HCT116 (cell line): ENCODE data around the gene PHC3. TPM values are rescaled to one million over a fixed set of nuclear protein-coding genes. Genes with fewer than 3 reads are reported as not detected.
A peak's percentile ranks its signal among the peaks of the same experiment; 100 is the strongest.

Experiments
- ATAC-seq: fragments of 200-7000 bp; cut with Tn5 transposase; 2 replicates; pipeline ENCODE4 v1.9.1; 2020; ENCODE audit warnings: mild to moderate bottlenecking, moderate library complexity
- BruUV-seq: library from RNA; stranded (reverse); fragments of 400-500 nt; replicated peaks from 2 replicates; lab custom pipeline; 2021; lab: Mats Ljungman, UMichigan
- CTCF ChIA-PET: fragments of 300-600 bp; sonication (Branson Sonifier 250); formaldehyde crosslinking; loops from one replicate; lab custom pipeline; 2021; ENCODE audit warnings: antibody characterized with exemption; lab: Charles Lee
- POLR2A ChIA-PET: fragments of 300-600, 350-600 bp; sonication (Branson Sonifier 250); formaldehyde crosslinking; loops from one replicate; lab custom pipeline; 2021; ENCODE audit warnings: antibody characterized with exemption; lab: Charles Lee
- RAD21 ChIA-PET, 2 experiments: fragments of 300-600 bp; sonication (Branson Sonifier 250); formaldehyde crosslinking; loops; one replicate each; lab custom pipeline; 2023; ENCODE audit warnings: low total read pairs in 2 of 2; ENCODE audit not compliant: uncharacterized antibody in 2 of 2, unreplicated experiment in 2 of 2, low non-redundant PET in 1 of 2; lab: Charles Lee
- DNase-seq: peaks from one replicate; pipeline ENCODE4 v3.0.0-alpha.2; 2010; ENCODE audit warnings: low read depth, low spot score
- H2AFZ ChIP-seq: fragments of 200-600 bp; shearing (Covaris generic), sonication (generic); 2 replicates; pipeline ENCODE4 v1.6.1; 2017; ENCODE audit warnings: low read depth, mixed run types, mixed read lengths, antibody characterized with exemption, low read length; ENCODE audit not compliant: poor library complexity, severe bottlenecking
- H3K27ac ChIP-seq: 2 replicates; pipeline ENCODE4 v1.5.1; 2012; ENCODE audit warnings: low read depth, low read length
- H3K27me3 ChIP-seq: fragments of 200-600 bp; sonication (generic); 2 replicates; pipeline ENCODE4 v1.6.1; 2016; ENCODE audit warnings: mixed run types, low read length, mixed read lengths; ENCODE audit not compliant: insufficient read depth
- H3K36me3 ChIP-seq, 2 experiments: fragments of 200-500 bp in 1 of 2; fragments of 200-600 bp in 1 of 2; sonication (Bioruptor generic) in 1 of 2; sonication (generic) in 1 of 2; 2 replicates each; pipeline versions ENCODE4 v1.5.1 to v1.6.1; 2014 to 2016; ENCODE audit warnings: low read length in 2 of 2, inconsistent platforms in 1 of 2, mixed read lengths in 1 of 2, mixed run types in 1 of 2; ENCODE audit not compliant: insufficient read depth in 2 of 2, control insufficient read depth in 1 of 2
- H3K4me1 ChIP-seq, 2 experiments: fragments of 200-600 bp in 1 of 2; sonication (generic) in 1 of 2; 2 replicates each; pipeline versions ENCODE4 v1.5.1 to v1.6.1; 2012 to 2017; ENCODE audit warnings: low read length in 2 of 2, inconsistent platforms in 1 of 2, mild to moderate bottlenecking in 1 of 2, mixed read lengths in 1 of 2, mixed run types in 1 of 2, moderate library complexity in 1 of 2; ENCODE audit not compliant: insufficient read depth in 2 of 2, control insufficient read depth in 1 of 2
- H3K4me2 ChIP-seq: fragments of 200-600 bp; sonication (generic); 2 replicates; pipeline ENCODE4 v1.6.1; 2017; ENCODE audit warnings: mixed run types, low read length, mixed read lengths
- H3K4me3 ChIP-seq, 2 experiments: fragments of 200-600 bp in 1 of 2; sonication (generic) in 1 of 2; replicated peaks in 1 of 2; 2 replicates each; pipeline ENCODE4 v1.5.1; 2011 to 2016; ENCODE audit warnings: low read length in 2 of 2, control low read depth in 1 of 2, low read depth in 1 of 2, mild to moderate bottlenecking in 1 of 2, mixed read lengths in 1 of 2, mixed run types in 1 of 2
- H3K79me2 ChIP-seq: fragments of 200-600 bp; sonication (generic); 2 replicates; pipeline ENCODE4 v1.6.1; 2017; ENCODE audit warnings: mild to moderate bottlenecking, mixed run types, low read length, moderate library complexity, mixed read lengths; ENCODE audit not compliant: insufficient read depth
- H3K9ac ChIP-seq: fragments of 200-600 bp; sonication (generic); 2 replicates; pipeline ENCODE4 v1.6.1; 2016; ENCODE audit warnings: low read length, mixed read lengths
- H3K9me2 ChIP-seq: fragments of 200-600 bp; sonication (generic), shearing (Covaris generic); 2 replicates; pipeline ENCODE4 v1.6.1; 2017; ENCODE audit warnings: mixed run types, mild to moderate bottlenecking, moderate library complexity; ENCODE audit not compliant: insufficient read depth
- H3K9me3 ChIP-seq, 2 experiments: fragments of 200-500 bp in 1 of 2; fragments of 200-600 bp in 1 of 2; sonication (Bioruptor generic) in 1 of 2; sonication (generic) in 1 of 2; 2 replicates each; pipeline ENCODE4 v1.6.1; 2014 to 2017; ENCODE audit warnings: low read length in 2 of 2, mixed read lengths in 2 of 2, inconsistent platforms in 1 of 2, low read depth in 1 of 2, mild to moderate bottlenecking in 1 of 2, mixed run types in 1 of 2, moderate library complexity in 1 of 2; ENCODE audit not compliant: control insufficient read depth in 1 of 2, insufficient read depth in 1 of 2
- H4K20me1 ChIP-seq: fragments of 200-600 bp; sonication (generic), shearing (Covaris generic); 2 replicates; pipeline ENCODE4 v1.6.1; 2017; ENCODE audit warnings: mixed run types, mild to moderate bottlenecking, moderate library complexity; ENCODE audit not compliant: insufficient read depth
- EGR1 ChIP-seq: IDR thresholded peaks from 2 replicates; pipeline ENCODE4 v1.6.1; 2012; ENCODE audit warnings: low read depth
- FOSL1 ChIP-seq: IDR thresholded peaks from 2 replicates; pipeline ENCODE4 v1.6.1; 2012; ENCODE audit warnings: low read depth
- RAD21 ChIP-seq: IDR thresholded peaks from 2 replicates; pipeline ENCODE4 v1.6.1; 2012; ENCODE audit warnings: low read depth, mild to moderate bottlenecking
- SRF ChIP-seq: IDR thresholded peaks from 2 replicates; pipeline ENCODE4 v1.6.1; 2012; ENCODE audit warnings: low read depth
- ZBTB33 ChIP-seq: IDR thresholded peaks from 2 replicates; pipeline ENCODE4 v1.6.1; 2011; ENCODE audit warnings: mild to moderate bottlenecking, low read length, moderate library complexity; ENCODE audit not compliant: insufficient replicate concordance; ENCODE audit errors: extremely low read depth
- ZFX ChIP-seq: fragments of 450-650 bp; IDR thresholded peaks from 2 replicates; pipeline ENCODE4 v1.6.1; 2017
- intact Hi-C: fragments of 100-400 bp; cut with micrococcal nuclease; formaldehyde crosslinking; loops from 2 replicates; pipeline ENCODE4 v1.10.0; 2022
- total RNA-seq: library from RNA; stranded (reverse); gene quantifications from one replicate; pipeline ENCODE4 v1.2.1, GENCODE V29; 2021; ENCODE audit not compliant: unreplicated experiment
- TF ChIP-seq, protein P1 (sequence below), 3 experiments: fragments of 200-600 bp in 1 of 3; sonication (generic) in 1 of 3; IDR thresholded peaks in 2 of 3; conservative IDR thresholded peaks in 1 of 3; 2 replicates each; pipeline ENCODE4 v1.5.1; 2012 to 2017; ENCODE audit warnings: low read depth in 2 of 3, low read length in 2 of 3, antibody characterized with exemption in 1 of 3, borderline replicate concordance in 1 of 3, control low read depth in 1 of 3, mild to moderate bottlenecking in 1 of 3, mixed read lengths in 1 of 3, mixed run types in 1 of 3, moderate library complexity in 1 of 3; ENCODE audit not compliant: insufficient read depth in 1 of 3

Gene PHC3
- total RNA-seq, 1 experiment from 2014 or later: 40.1 TPM

- DNase-seq: no peak
- no peaks in the 10 kb centered on the region for H3K36me3 ChIP-seq
- POLR2A ChIA-PET: no interaction called here
Measured at GRCh38 chr3:170054204-170054603, 127.3 kb downstream of the PHC3 start.

DNA sequence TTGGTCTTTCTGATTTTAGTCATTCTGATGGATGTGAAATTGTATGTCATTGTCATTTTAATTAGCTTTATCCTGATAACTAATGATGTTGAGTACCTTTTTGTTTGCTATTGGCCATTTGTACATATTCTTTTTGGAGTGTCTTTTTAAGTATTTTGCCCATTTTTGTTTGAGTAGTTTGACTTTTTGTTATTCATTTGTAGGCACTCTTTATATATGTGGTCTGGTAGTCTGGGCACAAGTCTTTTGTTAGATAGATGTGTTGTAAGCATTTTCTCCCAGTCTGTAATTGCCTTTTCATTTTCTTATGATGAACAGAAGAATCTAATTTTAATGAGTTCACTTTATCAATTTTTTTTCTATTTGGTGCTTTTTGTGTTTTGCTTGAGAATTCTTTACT, 129.1 kb downstream of the PHC3 start:
- no peak overlapping the region for H2AFZ ChIP-seq
- no peaks in the 10 kb centered on the region for H3K9me3 ChIP-seq
- ChIA-PET CTCF (no interaction called here), POLR2A (no interaction called here), RAD21 (no interaction called here)
- no peaks in the 10 kb centered on the region; a peak in 1 of 4 replicates for H3K36me3 ChIP-seq
- ATAC-seq (no peak), DNase-seq (no peak)
- BruUV-seq: no TSS peak
- no peak overlapping the region for H3K9ac ChIP-seq
- H3K27me3 ChIP-seq: no peaks in the 10 kb centered on the region
- H3K4me2 ChIP-seq: no peak overlapping the region
- 0 out of 4 replicates have a peak, but pooled peaks cover 0 to 2% of the 10 kb centered on the region in 2 experiments for H3K4me1 ChIP-seq
- TF ChIP-seq EGR1 (no peak), ZFX (no peak), ZBTB33 (no peak), FOSL1 (no peak)
- no peak overlapping the region for H3K4me3 ChIP-seq
- H3K9me2 ChIP-seq: 0 out of 2 replicates have a peak, but pooled peaks cover 4% of the 10 kb centered on the region
- no peaks in the 10 kb centered on the region for H4K20me1 ChIP-seq
- intact Hi-C loops: no loop called here
- H3K79me2 ChIP-seq: no peaks in the 10 kb centered on the region
- H3K27ac ChIP-seq: no peak overlapping the region

More at GRCh38 chr3:170054204-170054603, 127.3 kb downstream of the PHC3 start:
- no peak overlapping the region for H2AFZ ChIP-seq
- no peak for TF ChIP-seq SRF
- TF ChIP-seq RAD21: peak; percentile 60
- TF ChIP-seq, protein P1, sequence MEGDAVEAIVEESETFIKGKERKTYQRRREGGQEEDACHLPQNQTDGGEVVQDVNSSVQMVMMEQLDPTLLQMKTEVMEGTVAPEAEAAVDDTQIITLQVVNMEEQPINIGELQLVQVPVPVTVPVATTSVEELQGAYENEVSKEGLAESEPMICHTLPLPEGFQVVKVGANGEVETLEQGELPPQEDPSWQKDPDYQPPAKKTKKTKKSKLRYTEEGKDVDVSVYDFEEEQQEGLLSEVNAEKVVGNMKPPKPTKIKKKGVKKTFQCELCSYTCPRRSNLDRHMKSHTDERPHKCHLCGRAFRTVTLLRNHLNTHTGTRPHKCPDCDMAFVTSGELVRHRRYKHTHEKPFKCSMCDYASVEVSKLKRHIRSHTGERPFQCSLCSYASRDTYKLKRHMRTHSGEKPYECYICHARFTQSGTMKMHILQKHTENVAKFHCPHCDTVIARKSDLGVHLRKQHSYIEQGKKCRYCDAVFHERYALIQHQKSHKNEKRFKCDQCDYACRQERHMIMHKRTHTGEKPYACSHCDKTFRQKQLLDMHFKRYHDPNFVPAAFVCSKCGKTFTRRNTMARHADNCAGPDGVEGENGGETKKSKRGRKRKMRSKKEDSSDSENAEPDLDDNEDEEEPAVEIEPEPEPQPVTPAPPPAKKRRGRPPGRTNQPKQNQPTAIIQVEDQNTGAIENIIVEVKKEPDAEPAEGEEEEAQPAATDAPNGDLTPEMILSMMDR (IDR thresholded peaks at IDR 0.05 in 2 of 3, conservative IDR thresholded peaks at IDR 0.05 in 1 of 3; ENCODE audit: borderline replicate concordance in 1 of 3, insufficient read depth in 1 of 3, low read depth in 2 of 3, low read length in 2 of 3): peak; percentile 35 to 48 (median 38); a peak in 5 of 6 replicates
- TF ChIP-seq, all 23 proteins: peak for 2
- Histone ChIP-seq H4K20me1 (no peaks in the 10 kb centered on the region), H3K9me3 (no peaks in the 10 kb centered on the region), H3K27ac (no peak overlapping the region), H3K27me3 (no peaks in the 10 kb centered on the region), H3K79me2 (no peaks in the 10 kb centered on the region), H3K4me1 (0 out of 4 replicates have a peak, but pooled peaks cover 0 to 2% of the 10 kb centered on the region in 2 experiments), H3K9me2 (0 out of 2 replicates have a peak, but pooled peaks cover 4% of the 10 kb centered on the region), H3K4me3 (no peak overlapping the region), H3K9ac (no peak overlapping the region), H3K4me2 (no peak overlapping the region)
- peak; percentile 63 for ATAC-seq
- ChIA-PET CTCF (interaction anchor here (0.8 to 1.5 kb wide), 2 partner anchors 11 to 30 kb away, joined by 4 read pairs; no protein-coding TSS in a partner anchor), RAD21 (no interaction called here)
- BruUV-seq: no TSS peak
- intact Hi-C loops: loop anchor here (2.0 kb wide), 1 partner anchor 191 kb away; no protein-coding TSS in a partner anchor
